Prostate gland (tissue), 2 donors: ENCODE measurements around the gene CADM3. TPM values are rescaled to one million over a fixed set of nuclear protein-coding genes. Genes with fewer than 3 reads are reported as not detected.

ENCODE experiments used
- DNase-seq: peaks from one replicate; pipeline ENCODE4 v3.0.0-alpha.2; 2019; ENCODE audit warnings: low spot score
- H3K27ac ChIP-seq, 2 donors: fragments of 200-600 bp; sonication (generic); 2 replicates each; pipeline ENCODE4 v1.5.1; 2017 to 2019
- H3K27me3 ChIP-seq: fragments of 200-600 bp; sonication (generic); replicated peaks from 2 replicates; pipeline ENCODE4 v1.5.1; 2019; ENCODE audit not compliant: insufficient read depth
- H3K36me3 ChIP-seq, 2 donors: fragments of 200-600 bp; sonication (generic); 1 replicate in 1 of 2; 2 replicates in 1 of 2; pipeline versions ENCODE4 v1.5.1 to v1.8.1; 2017 to 2019
- H3K4me1 ChIP-seq: fragments of 200-600 bp; sonication (generic); replicated peaks from 2 replicates; pipeline ENCODE4 v1.5.1; 2019
- H3K4me3 ChIP-seq, 2 donors: fragments of 200-600 bp; sonication (generic); 2 replicates each; pipeline ENCODE4 v1.5.1; 2017 to 2019
- H3K9me3 ChIP-seq: fragments of 200-600 bp; sonication (generic); 2 replicates; pipeline ENCODE4 v1.5.1; 2017
- POLR2A ChIP-seq: fragments of 450-650 bp; IDR thresholded peaks from one replicate; pipeline ENCODE4 v1.6.1; 2016; ENCODE audit warnings: antibody characterized with exemption, mild to moderate bottlenecking
- POLR2AphosphoS5 ChIP-seq: sonication (generic); formaldehyde crosslinking; IDR thresholded peaks from one replicate; pipeline ENCODE4 v1.6.1; 2017; ENCODE audit warnings: antibody characterized with exemption
- WGBS: methylation state at CpG from one replicate; pipeline ENCODE4 v1.1.5; 2018; 5-methylcytosine and 5-hydroxymethylcytosine counted together
- intact Hi-C: fragments of 100-400 bp; cut with DNase I; formaldehyde crosslinking; loops from one replicate; pipeline ENCODE4 v1.14.2; 2022
- total RNA-seq, 2 donors: library from RNA; depleted of rRNA; stranded (reverse); fragments of >200 nt; gene quantifications; one replicate each; pipeline ENCODE4 v1.1.0, GENCODE V29; 2016
- TF ChIP-seq, protein P1 (sequence below), 4 experiments: fragments of 200-600 bp in 2 of 4; fragments of 450-650 bp in 2 of 4; sonication (generic) in 2 of 4; IDR thresholded peaks; 1 replicate in 3 of 4; 2 replicates in 1 of 4; pipeline ENCODE4 v1.5.1; 2016 to 2019; ENCODE audit warnings: antibody characterized with exemption in 4 of 4, mild to moderate bottlenecking in 2 of 4, moderate library complexity in 2 of 4

Gene CADM3
- total RNA-seq, 2 donors from 2014 or later: 0.23 to 4.7 TPM

DNA sequence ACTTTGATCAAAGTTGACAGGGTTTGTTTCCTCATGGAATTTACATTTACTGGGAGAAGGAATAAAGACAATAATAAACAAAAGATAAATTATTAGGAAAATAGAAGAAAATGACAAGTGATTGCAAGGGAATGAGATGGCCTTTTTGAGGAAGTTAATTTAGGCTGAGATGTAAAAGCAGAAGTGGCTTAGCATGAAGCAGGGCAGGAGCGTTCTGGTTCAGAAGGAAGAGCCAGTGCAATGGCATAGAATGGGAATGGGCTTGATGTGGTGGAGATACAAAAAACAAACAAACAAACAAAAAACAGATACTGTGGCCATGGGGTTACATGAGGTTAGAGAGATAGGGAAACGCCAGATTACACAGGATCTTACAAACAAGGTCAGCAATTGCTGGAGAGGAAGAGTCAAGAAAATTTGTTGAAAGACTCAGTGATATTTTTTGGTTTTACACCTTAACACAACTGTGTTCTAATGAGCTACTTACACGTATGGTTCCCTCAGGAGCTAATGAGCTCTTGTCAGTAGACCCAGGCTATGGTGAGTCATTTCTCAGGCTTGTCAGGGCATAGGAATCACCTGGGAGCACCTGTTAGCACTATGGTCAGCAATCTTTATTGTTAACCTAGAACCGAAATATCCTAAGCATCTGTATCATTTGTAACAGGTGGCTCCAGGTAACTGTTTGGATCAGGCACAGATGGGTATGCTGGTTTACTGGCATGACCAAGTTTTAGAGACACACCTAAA is 8.7 kb upstream of the CADM3 start:
- intact Hi-C loops: loop anchor here (5.0 kb wide), 1 partner anchor 35 kb away; no protein-coding TSS in a partner anchor
- 59% methylated on average over 4 of the region's 4 CpGs for WGBS
- Histone ChIP-seq H3K36me3 (no peaks in the 10 kb centered on the region), H3K27me3 (no peaks in the 10 kb centered on the region), H3K4me1 (no peaks in the 10 kb centered on the region), H3K9me3 (no peaks in the 10 kb centered on the region), H3K27ac (no peak overlapping the region), H3K4me3 (no peak overlapping the region)
- TF ChIP-seq, protein P1, sequence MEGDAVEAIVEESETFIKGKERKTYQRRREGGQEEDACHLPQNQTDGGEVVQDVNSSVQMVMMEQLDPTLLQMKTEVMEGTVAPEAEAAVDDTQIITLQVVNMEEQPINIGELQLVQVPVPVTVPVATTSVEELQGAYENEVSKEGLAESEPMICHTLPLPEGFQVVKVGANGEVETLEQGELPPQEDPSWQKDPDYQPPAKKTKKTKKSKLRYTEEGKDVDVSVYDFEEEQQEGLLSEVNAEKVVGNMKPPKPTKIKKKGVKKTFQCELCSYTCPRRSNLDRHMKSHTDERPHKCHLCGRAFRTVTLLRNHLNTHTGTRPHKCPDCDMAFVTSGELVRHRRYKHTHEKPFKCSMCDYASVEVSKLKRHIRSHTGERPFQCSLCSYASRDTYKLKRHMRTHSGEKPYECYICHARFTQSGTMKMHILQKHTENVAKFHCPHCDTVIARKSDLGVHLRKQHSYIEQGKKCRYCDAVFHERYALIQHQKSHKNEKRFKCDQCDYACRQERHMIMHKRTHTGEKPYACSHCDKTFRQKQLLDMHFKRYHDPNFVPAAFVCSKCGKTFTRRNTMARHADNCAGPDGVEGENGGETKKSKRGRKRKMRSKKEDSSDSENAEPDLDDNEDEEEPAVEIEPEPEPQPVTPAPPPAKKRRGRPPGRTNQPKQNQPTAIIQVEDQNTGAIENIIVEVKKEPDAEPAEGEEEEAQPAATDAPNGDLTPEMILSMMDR (IDR thresholded peaks at IDR 0.05): no peak
- TF ChIP-seq POLR2AphosphoS5: no peak
- no peak for TF ChIP-seq POLR2A
- no peak for DNase-seq

DNA sequence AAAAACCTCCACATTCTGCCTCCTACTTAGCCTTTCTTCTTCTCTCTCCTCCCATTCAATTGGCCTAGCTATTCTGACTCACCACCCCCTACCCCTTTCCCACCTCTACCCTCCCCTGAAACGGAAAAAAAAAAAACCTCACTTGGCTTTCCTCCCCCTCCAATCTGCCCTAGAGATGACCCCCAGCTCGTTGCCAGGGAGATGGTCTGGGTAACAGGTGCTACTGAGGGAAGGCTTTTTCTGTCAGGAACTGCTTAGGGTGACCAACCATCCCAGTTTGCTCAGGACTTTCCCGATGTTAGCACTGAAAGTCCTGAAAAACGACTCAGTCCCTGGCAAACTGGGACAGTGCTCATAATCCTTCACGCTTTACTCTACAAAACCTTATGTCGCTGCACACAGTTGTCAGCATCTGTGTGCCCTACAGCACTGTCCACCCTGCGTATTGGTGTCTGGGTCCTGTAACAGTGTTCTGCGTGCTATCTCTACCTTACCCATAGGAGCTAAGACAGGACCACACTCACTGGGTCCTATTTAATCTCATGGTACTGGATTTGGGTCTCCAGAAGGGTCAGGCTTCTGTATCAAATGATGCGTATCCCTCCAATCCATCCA is 7.7 kb upstream of the CADM3 start:
- intact Hi-C loops: loop anchor here (5.0 kb wide), 1 partner anchor 34 kb away; no protein-coding TSS in a partner anchor
- Histone ChIP-seq H3K9me3 (no peaks in the 10 kb centered on the region), H3K27me3 (no peaks in the 10 kb centered on the region)

DNA sequence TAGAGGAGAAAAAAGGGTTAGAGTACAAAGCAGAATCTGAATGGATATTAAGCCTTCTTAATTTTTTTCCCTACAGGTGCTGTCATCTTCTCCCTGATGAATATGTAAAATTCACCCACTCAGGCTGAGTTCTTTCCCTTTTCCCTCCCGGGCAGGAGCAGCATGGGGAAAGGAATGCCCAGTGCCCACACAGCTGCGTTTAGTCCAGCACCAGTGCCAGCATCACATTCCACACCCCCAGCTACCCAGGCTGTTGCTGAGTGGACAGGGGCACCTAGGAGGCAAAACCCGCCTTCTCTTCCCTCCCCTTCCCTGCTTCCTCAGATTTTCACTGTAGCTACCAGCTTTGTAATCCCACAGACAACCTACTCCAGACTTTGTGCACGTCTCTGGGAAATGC is 3.4 kb upstream of the CADM3 start:
- Histone ChIP-seq H3K27ac (no peak overlapping the region), H3K9me3 (no peaks in the 10 kb centered on the region), H3K36me3 (no peaks in the 10 kb centered on the region), H3K27me3 (peaks cover 10% of the 10 kb centered on the region), H3K4me3 (no peak overlapping the region), H3K4me1 (no peaks in the 10 kb centered on the region)
- DNase-seq: no peak
- intact Hi-C loops: no loop called here
- WGBS: 50% methylated on average over 4 of the region's 4 CpGs
- TF ChIP-seq, protein P1 (IDR thresholded peaks at IDR 0.05): no peak

More for the DNA sequence above, 7.7 kb upstream of the CADM3 start:
- Histone ChIP-seq H3K27ac (no peak overlapping the region), H3K4me3 (no peak overlapping the region), H3K36me3 (no peaks in the 10 kb centered on the region), H3K4me1 (no peaks in the 10 kb centered on the region)
- no peak for DNase-seq
- TF ChIP-seq POLR2A (no peak), POLR2AphosphoS5 (no peak)
- TF ChIP-seq, protein P1 (IDR thresholded peaks at IDR 0.05): no peak
- WGBS: 56% methylated on average over 9 of the region's 9 CpGs

DNA sequence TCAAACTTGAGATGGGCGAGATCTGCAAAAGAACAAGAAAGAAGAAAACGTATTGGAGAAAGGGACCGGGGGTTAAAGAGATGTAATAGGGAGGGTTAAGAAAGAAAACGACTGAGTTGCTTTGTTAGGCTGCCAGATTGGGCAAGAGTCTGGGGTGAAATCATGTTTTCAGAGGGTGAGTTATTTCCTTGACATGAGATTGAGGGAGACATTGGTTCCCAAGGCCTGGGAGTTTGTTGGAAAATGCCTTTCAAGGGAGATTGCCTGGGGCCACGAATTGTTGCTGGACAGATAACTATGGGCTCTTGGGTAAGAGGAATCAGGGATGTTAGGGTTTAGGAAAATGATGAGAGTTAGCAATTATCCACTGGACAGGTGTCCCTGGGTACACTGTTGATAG is 776 bp upstream of the CADM3 start:
- DNase-seq: no peak
- 74% methylated on average over 5 of the region's 5 CpGs for WGBS
- no peak overlapping the region for H3K27ac ChIP-seq
- no peaks in the 10 kb centered on the region for H3K9me3 ChIP-seq
- TF ChIP-seq, protein P1 (IDR thresholded peaks at IDR 0.05): no peak
- TF ChIP-seq POLR2A: no peak
- TF ChIP-seq POLR2AphosphoS5: no peak
- H3K36me3 ChIP-seq: no peaks in the 10 kb centered on the region
- H3K4me1 ChIP-seq: no peaks in the 10 kb centered on the region
- H3K27me3 ChIP-seq: peaks cover 14% of the 10 kb centered on the region
- no peak overlapping the region for H3K4me3 ChIP-seq
- intact Hi-C loops: no loop called here
